GM18873 (cell line): ENCODE results near the gene TRABD2A.
"Not testable (repeated sequence)": the region's sequence is repeated elsewhere in the genome, so short reads cannot be mapped to it uniquely, and the experiment has no call there.

Experiments
- ATAC-seq: cut with Tn5 transposase; IDR thresholded peaks from one replicate; pipeline ENCODE4 v1.9.1; 2021; ENCODE audit warnings: mild to moderate bottlenecking, moderate library complexity, moderate number of reproducible peaks; ENCODE audit not compliant: unreplicated experiment, low FRiP score

TRABD2A gene

GRCh38 chr2:84786601-84787000 is 94.3 kb downstream of the TRABD2A start:
- ATAC-seq = no peak

DNA sequence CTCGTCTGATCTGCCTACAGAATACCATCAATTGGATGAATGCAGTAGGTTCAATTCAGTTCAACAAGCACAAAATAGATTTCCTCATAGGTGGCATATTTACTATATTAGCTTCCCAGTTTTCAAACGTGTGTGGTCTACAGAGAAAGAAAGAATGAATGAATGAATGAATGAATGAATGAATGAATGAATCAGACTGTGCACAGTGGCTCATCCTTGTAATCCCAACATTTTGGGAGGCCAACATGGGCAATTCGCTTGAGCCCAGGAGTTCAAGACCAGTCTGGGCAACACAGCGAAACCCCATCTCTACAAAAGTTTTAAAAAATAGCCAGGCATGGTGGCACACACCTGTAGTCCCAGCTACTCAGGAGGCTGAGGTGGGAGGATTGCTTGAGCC is 94.9 kb downstream of the TRABD2A start:
- no peak for ATAC-seq

DNA sequence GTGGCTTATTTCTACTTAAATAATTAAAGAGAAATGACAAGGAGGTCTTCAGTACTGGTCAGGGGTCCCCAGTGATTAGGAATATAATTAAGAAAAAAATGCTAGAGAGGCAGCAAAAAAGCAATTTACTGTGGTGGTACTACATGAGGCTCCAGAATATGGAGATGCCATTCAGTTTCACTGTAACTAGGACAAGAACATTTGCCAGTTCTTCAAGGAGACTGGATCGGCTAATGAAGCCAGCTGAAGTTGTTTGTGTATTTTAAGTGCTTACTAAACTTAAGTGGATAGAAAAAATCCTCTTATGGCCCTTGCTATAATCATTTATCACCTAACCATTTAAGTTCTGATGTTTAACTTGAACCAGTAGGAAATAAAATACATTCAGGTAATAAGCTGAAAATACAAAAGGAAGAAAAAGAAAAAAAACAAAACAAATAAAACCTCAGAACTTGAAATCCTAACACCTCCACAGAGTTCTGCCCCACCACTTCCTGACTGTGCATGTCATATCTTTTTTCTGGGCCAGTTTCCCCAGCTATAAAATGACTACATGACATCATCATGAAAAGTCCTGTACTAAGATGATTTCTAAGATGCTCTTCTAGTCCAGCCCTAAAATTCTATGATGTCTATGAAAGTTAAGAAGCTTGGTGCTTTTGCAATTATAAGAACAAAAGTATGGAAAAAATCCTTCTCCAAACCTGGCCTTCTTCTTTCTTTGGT is 98.0 kb downstream of the TRABD2A start:
- ATAC-seq = no peak

DNA sequence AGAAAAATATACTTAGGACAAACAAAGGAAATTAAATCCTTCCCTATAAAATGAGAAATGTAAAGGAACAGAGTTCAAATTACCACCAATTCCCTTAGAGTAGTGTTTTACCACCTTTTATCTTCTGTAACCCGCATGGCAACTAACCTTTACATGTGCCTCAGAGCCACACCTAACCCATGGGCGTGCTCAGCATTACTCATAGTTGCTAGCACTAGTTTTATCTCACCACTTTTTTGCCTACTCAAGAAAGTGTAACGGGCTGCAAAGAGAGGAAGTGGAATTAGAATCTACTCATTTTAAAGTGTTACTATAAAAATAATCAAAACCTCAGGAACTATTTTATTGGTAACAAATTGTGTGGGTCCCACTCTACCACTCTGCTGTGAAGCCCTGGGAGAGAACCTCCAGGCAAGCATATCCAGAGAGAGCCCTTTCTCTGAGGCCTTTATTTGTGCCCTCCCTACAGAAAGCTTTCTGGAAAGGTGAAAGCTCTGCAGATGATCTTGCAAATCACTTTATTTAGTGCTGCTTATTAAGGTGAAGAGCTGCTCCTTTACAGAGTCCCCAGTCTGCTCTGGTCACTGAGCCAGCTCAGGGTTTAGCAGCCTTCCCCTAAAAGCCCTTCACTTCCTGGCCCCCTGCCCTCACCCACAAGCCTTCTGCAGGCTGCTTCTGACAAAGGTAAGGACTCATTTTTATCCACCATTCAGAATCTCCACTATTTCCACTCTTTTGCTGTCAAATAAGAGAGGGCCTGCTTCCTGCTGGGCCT is 98.8 kb downstream of the TRABD2A start:
- no peak for ATAC-seq

DNA sequence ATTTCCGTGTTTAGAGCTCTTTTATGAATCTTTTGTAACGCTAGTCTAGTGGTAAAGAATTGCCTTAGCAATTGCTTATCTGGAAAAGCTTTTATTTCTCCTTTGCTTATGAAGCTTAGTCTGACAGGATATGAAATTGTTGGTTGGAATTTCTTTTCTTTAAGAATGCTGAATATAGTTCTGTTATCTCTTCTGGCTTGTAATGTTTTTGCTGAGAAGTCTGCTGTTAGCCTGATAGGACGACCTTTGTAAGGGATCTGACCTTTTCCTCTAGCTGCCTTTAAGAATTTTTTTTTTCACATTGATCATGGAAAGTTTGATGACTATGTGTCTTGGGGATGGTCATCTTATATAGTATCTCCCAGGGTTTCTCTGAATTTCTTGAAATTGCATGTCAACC is 101.1 kb downstream of the TRABD2A start:
- no peak for ATAC-seq

- no peak for ATAC-seq
Measured at GRCh38 chr2:84778911-84779690, 101.8 kb downstream of the TRABD2A start.

GRCh38 chr2:84776011-84776410 is 104.9 kb downstream of the TRABD2A start:
- no peak for ATAC-seq

DNA sequence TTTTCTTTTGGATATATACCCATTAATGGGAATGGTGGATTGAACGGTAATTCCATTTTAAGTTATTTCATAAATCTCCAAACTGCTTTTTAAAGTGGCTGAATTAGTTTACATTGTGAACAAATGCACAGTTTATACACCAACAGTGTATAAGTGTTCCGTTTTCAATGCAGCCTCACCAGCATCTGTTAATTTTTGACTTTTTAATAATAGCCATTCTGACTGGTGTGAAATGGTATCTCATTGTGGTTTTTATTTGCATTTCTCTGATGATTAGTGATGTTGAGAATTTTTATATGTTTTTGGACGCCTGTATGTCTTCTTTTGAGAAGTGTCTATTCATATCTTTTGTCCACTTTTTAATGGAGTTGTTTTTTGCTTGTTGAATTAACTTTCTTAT is 107.3 kb downstream of the TRABD2A start:
- ATAC-seq = not testable (repeated sequence)
